GM23338 (cell line): ENCODE results near the gene MRPS16.

Experiments
- EZH2 ChIP-seq: fragments of 200-600 bp; sonication (generic); IDR thresholded peaks from one replicate; pipeline ENCODE4 v1.8.0; 2017; ENCODE audit warnings: antibody characterized with exemption, mild to moderate bottlenecking, low read depth; ENCODE audit not compliant: unreplicated experiment
- EZH2phosphoT487 ChIP-seq: fragments of 200-600 bp; sonication (generic); IDR thresholded peaks from one replicate; pipeline ENCODE4 v1.8.1; 2018; ENCODE audit warnings: antibody characterized with exemption; ENCODE audit not compliant: unreplicated experiment
- JUNB ChIP-seq: IDR thresholded peaks from one replicate; pipeline ENCODE4 v1.6.1; 2016; ENCODE audit warnings: antibody characterized with exemption; ENCODE audit not compliant: unreplicated experiment
- POLR2AphosphoS5 ChIP-seq: IDR thresholded peaks from 2 replicates; pipeline ENCODE4 v1.6.1; 2016; ENCODE audit warnings: antibody characterized with exemption, low read depth
- TF ChIP-seq, protein P1 (sequence below), 2 experiments: fragments of 200-600 bp in 1 of 2; sonication (generic) in 1 of 2; conservative IDR thresholded peaks; 2 replicates each; pipeline versions ENCODE4 v1.5.1 to v1.6.1; 2016 to 2017; ENCODE audit warnings: antibody characterized with exemption in 2 of 2, low read depth in 2 of 2, mild to moderate bottlenecking in 2 of 2, moderate library complexity in 1 of 2

DNA sequence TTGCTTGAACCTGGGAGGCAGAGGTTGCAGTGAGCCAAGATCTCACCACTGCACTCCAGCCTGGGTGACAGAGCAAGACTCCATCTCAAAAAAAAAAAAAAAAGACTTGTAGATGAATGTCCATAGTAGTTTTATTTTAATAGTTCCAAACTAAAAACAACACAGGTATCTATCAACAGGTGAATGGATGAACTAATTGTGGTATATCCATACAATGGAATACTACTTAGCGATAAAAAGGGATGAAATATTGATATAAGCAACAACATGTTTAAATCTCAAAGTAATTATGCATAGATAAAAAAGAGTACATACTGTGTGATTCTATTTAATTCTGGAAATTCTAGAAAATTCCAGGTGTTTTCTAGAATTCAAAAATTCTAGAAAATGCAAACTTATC lies 37.5 kb upstream of the MRPS16 start:
- TF ChIP-seq EZH2phosphoT487: no peak
- no peak for TF ChIP-seq POLR2AphosphoS5
- TF ChIP-seq, protein P1, sequence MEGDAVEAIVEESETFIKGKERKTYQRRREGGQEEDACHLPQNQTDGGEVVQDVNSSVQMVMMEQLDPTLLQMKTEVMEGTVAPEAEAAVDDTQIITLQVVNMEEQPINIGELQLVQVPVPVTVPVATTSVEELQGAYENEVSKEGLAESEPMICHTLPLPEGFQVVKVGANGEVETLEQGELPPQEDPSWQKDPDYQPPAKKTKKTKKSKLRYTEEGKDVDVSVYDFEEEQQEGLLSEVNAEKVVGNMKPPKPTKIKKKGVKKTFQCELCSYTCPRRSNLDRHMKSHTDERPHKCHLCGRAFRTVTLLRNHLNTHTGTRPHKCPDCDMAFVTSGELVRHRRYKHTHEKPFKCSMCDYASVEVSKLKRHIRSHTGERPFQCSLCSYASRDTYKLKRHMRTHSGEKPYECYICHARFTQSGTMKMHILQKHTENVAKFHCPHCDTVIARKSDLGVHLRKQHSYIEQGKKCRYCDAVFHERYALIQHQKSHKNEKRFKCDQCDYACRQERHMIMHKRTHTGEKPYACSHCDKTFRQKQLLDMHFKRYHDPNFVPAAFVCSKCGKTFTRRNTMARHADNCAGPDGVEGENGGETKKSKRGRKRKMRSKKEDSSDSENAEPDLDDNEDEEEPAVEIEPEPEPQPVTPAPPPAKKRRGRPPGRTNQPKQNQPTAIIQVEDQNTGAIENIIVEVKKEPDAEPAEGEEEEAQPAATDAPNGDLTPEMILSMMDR (conservative IDR thresholded peaks at IDR 0.05; ENCODE audit: low read depth in 2 of 2): no peak
- no peak for TF ChIP-seq JUNB
- no peak for TF ChIP-seq EZH2
